GM12864 (cell line): ENCODE data around the gene LPP.

Experiments used
- DNase-seq: peaks from one replicate; pipeline ENCODE4 v3.0.0-alpha.2; 2011; ENCODE audit warnings: low read depth
- H3K4me3 ChIP-seq: 2 replicates; pipeline ENCODE4 v1.5.1; 2011; ENCODE audit warnings: mild to moderate bottlenecking, low read depth, low read length, control low read depth
- TF ChIP-seq, protein P1 (sequence below): IDR thresholded peaks from 2 replicates; pipeline ENCODE4 v1.5.1; 2011; ENCODE audit warnings: low read depth, mild to moderate bottlenecking, moderate library complexity, low read length, control low read depth, inconsistent platforms; ENCODE audit errors: missing control alignments

The LPP gene

DNA sequence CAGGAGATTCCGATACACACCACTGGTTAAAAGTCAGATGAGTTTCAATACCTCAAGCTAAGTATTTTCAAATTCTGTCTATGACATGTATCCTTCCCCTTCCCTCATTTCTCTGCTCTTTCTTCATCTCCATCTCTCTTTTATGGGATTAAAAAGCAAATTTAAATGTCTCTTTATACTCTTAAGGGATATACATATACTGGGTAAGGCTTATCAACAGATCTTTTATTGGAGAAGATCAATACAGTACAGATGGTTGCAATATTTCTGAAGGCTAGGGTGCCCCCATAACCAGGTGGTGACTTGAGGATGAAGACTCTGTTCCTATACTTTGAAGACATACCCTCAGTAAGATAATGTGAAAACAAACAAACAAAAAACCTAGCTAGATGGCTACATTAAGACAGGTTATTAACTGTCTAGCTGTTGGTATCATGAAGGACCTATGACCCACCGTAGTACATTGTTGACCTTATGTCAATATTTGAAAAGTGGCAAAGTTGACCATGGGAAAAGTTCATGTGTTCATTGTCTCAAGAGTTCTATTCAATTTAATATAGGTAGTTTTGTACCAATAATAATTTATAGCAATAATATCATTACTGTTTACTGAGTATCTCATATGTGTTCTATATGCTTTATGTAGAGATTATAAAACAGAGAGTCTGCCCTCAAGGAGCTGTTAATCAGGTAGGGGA is 319.8 kb downstream of the LPP start:
- TF ChIP-seq, protein P1, sequence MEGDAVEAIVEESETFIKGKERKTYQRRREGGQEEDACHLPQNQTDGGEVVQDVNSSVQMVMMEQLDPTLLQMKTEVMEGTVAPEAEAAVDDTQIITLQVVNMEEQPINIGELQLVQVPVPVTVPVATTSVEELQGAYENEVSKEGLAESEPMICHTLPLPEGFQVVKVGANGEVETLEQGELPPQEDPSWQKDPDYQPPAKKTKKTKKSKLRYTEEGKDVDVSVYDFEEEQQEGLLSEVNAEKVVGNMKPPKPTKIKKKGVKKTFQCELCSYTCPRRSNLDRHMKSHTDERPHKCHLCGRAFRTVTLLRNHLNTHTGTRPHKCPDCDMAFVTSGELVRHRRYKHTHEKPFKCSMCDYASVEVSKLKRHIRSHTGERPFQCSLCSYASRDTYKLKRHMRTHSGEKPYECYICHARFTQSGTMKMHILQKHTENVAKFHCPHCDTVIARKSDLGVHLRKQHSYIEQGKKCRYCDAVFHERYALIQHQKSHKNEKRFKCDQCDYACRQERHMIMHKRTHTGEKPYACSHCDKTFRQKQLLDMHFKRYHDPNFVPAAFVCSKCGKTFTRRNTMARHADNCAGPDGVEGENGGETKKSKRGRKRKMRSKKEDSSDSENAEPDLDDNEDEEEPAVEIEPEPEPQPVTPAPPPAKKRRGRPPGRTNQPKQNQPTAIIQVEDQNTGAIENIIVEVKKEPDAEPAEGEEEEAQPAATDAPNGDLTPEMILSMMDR, result no peak
- no peak overlapping the region for H3K4me3 ChIP-seq
- no peak for DNase-seq

DNA sequence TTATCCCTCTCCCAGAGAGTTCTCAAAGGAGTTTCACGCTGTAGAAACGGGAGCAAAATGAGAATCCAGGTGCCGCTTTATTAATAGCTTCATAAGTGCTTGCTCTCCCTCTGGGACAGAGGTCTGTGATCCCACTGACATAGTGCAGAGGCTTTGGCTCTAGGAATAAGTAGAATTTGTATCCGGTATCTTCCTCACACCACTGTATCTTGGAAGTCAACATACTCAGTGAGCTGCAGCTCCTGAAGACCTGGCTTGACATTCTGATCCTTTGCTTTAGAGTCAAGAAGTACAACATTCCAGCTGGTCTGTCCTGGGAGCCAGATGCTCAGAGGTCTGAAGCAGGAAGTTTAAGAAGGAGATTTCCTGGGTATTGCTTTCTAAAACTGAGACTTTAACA is 323.0 kb downstream of the LPP start:
- no peak for DNase-seq
- TF ChIP-seq, protein P1, result no peak
- no peak overlapping the region for H3K4me3 ChIP-seq

DNA sequence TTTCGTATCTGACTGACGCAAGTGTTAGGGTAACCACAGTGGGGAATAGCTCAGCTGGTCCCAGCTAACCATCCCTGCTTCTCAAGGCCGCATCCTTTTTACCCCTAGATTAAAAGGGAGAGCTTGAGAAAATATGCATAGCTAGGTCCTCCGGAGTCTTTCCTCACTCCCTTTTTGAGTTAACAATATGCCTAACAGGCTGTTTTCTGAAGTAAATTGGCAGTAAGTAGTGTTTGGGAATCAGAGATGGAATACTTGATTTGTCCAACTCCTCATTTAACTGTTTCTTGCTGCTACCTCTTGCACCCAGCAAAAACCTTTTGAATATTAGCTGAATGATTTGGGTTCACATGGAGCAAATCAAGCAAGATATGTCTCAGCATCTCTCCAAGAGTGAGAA is 326.1 kb downstream of the LPP start:
- TF ChIP-seq, protein P1, result no peak
- no peak for DNase-seq
- no peak overlapping the region for H3K4me3 ChIP-seq

DNA sequence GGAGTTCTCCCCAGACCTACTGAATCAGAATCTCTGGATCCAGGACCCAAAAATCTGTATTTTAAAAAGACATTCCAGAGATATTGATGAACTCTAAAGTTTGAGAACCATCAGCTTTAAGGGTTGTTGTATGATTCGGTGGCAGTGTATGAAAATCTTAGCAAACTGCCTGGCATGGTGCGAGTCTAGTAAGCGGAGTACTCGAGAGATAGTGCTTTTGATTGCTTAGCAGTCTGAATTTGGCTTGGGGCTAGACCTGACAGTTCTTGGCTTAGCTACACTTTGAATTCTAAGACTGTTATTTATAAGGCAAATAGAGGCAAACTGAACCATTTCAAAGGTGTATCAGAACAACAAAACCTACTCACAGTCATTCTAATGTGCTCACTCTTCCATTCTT is 329.0 kb downstream of the LPP start:
- no peak overlapping the region for H3K4me3 ChIP-seq
- no peak for DNase-seq
- TF ChIP-seq, protein P1, result no peak

DNA sequence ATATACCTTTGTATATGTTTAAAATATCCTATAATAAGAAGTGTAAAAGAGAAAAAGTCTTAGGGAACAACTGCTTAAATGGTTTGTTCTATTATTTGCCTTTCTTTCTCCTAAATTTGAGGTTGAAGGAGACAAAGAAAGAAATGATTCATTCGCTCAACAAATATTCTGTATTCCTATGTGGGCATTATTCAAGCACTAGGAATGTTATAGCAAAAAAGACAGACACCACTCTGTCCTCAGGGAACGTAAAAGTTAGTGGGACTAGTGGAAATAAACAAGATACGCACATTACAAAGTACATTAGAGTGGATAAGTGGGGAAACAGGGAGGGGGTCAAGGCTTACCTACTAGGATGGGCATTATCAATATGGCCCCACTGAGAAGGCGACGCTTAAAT is 332.2 kb downstream of the LPP start:
- TF ChIP-seq, protein P1, result no peak
- H3K4me3 ChIP-seq, result no peak overlapping the region
- DNase-seq, result no peak

DNA sequence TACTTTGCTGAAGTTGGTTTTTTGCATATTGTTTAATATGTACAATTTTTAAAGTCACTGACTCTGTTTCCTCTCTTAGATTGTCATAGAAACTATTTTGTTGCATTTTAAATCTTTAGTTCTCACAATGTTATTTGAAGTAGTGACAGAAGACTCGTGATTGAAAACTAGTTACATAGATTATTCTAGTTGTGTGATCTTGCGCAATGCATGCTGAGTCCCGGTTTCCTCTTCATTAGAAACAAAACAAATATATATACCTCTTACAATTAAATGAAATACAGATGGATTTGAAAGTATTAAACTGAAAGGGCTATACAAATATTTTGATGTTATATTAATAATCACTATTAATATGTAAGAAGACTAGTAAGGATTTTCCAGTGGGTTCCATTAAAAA is 333.0 kb downstream of the LPP start:
- DNase-seq, result no peak
- H3K4me3 ChIP-seq, result no peak overlapping the region
- TF ChIP-seq, protein P1, result no peak

DNA sequence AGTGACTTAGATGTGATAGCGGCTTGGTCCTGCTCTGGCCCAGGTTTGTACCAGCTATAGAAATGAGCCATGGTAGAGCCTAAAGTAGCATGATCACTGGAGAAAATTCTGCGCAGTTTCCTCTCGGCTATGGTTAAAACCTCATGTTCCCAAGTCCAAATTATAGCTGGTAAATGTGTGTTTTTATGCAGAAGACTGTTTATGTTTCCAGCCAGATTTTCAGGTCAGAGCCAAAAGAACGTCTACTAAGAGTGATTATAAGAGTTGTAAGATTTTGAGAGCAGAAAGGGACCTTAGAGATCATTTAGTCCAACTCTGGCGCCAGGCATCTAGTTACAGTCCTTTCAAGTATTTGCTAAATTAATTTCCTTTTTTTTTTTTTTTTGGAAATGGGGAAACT is 333.7 kb downstream of the LPP start:
- no peak overlapping the region for H3K4me3 ChIP-seq

More for the DNA sequence above, 333.7 kb downstream of the LPP start:
- no peak for DNase-seq
- TF ChIP-seq, protein P1, result no peak
